Lung (tissue), 12 donors: ENCODE data around the gene GTPBP10. TPM values are rescaled to one million over a fixed set of nuclear protein-coding genes. Genes with fewer than 3 reads are reported as not detected.

Source experiments
- ATAC-seq: fragments of 200-7000 bp; cut with Tn5 transposase; one replicate; pipeline ENCODE4 v1.9.1; 2020; ENCODE audit warnings: moderate number of reproducible peaks; ENCODE audit not compliant: insufficient read depth, low FRiP score
- DNase-seq, 3 donors: peaks; one replicate each; pipeline ENCODE4 v3.0.0-alpha.2; 2013 to 2017
- H3K27ac ChIP-seq, 2 donors: one replicate each; pipeline ENCODE4 v1.5.1; 2013; ENCODE audit warnings: mild to moderate bottlenecking in 2 of 2, moderate library complexity in 2 of 2, control low read depth in 1 of 2, inconsistent platforms in 1 of 2, low read depth in 1 of 2, low read length in 1 of 2
- H3K27me3 ChIP-seq, 3 donors: one replicate each; pipeline ENCODE4 v1.5.1; 2013; ENCODE audit warnings: low read length in 2 of 3; ENCODE audit not compliant: control insufficient read depth in 3 of 3, insufficient read depth in 3 of 3
- H3K36me3 ChIP-seq, 4 donors: one replicate each; pipeline ENCODE4 v1.5.1; 2013; ENCODE audit warnings: low read length in 4 of 4, mild to moderate bottlenecking in 1 of 4, moderate library complexity in 1 of 4; ENCODE audit not compliant: control insufficient read depth in 4 of 4, insufficient read depth in 4 of 4
- H3K4me1 ChIP-seq, 5 donors: one replicate each; pipeline ENCODE4 v1.5.1; 2013; ENCODE audit warnings: low read length in 5 of 5, mild to moderate bottlenecking in 2 of 5, moderate library complexity in 1 of 5; ENCODE audit not compliant: control insufficient read depth in 5 of 5, insufficient read depth in 5 of 5
- H3K4me3 ChIP-seq: one replicate; pipeline ENCODE4 v1.5.1; 2013; ENCODE audit warnings: mild to moderate bottlenecking, control low read depth, moderate library complexity
- H3K9ac ChIP-seq, 2 donors: one replicate each; pipeline ENCODE4 v1.5.1; 2013; ENCODE audit warnings: low read length in 2 of 2, control low read depth in 1 of 2; ENCODE audit not compliant: insufficient read depth in 1 of 2
- H3K9me3 ChIP-seq, 4 donors: one replicate each; pipeline ENCODE4 v1.5.1; 2013; ENCODE audit warnings: low read length in 3 of 4, mild to moderate bottlenecking in 1 of 4, moderate library complexity in 1 of 4; ENCODE audit not compliant: control insufficient read depth in 4 of 4, insufficient read depth in 3 of 4
- CTCF ChIP-seq: IDR thresholded peaks from 2 replicates; pipeline ENCODE4 v1.5.1; 2012; ENCODE audit warnings: mild to moderate bottlenecking; ENCODE audit errors: control extremely low read depth, extremely low read depth
- WGBS, 2 donors: extraction: QIAGEN DNeasy Blood & Tissue Kit; methylation state at CpG; one replicate each; pipeline ENCODE4 v1.1.7; 2013; 5-methylcytosine and 5-hydroxymethylcytosine counted together
- polyA plus RNA-seq, 2 donors: library from polyadenylated mRNA; stranded (reverse); fragments of 200-250 nt; gene quantifications; one replicate each; pipeline ENCODE4 v1.2.1, GENCODE V29; 2013
- total RNA-seq, 2 donors: library from RNA; depleted of rRNA in 1 of 2; stranded (reverse); fragments of >200 nt in 1 of 2; gene quantifications; one replicate each; pipeline ENCODE4 v1.2.1, GENCODE V29; 2014 to 2021
- donor health status: control.
- donor health status: control.
- donor health status: Bipolar disorder and iron deficiency.
- donor health status: healthy.
- donor health status: DM: yes; HTN: yes; CAD: no.

The GTPBP10 gene
- total and polyA plus RNA-seq, 4 donors: 9.2 to 20.9 (median 18.3) TPM

- peak overlapping the region in 1 of 2 donors; percentile 70 for H3K27ac ChIP-seq
- DNase-seq: no peak
These were observed 66.1 kb downstream of the GTPBP10 start for GRCh38 chr7:90412458-90413184.

GRCh38 chr7:90413185-90413528 is 66.6 kb downstream of the GTPBP10 start:
- H3K27me3 ChIP-seq: no peaks in the 10 kb centered on the region
- peaks cover 4 to 25% (median 13%) of the 10 kb centered on the region in 4 donors for H3K36me3 ChIP-seq
- TF ChIP-seq CTCF: no peak
- H3K27ac ChIP-seq: no peak overlapping the region
- no peak for ATAC-seq
- WGBS, 2 donors: 93 to 98% methylated on average over 2 of the region's 2 CpGs
- H3K4me3 ChIP-seq: no peak overlapping the region
- no peaks in the 10 kb centered on the region for H3K9me3 ChIP-seq
- H3K4me1 ChIP-seq: peaks cover 0 to 27% (median 0%) of the 10 kb centered on the region in 5 donors
- H3K9ac ChIP-seq: no peak overlapping the region
- no peak for DNase-seq

More at GRCh38 chr7:90412458-90413184, 66.1 kb downstream of the GTPBP10 start:
- peaks cover 4 to 28% (median 13%) of the 10 kb centered on the region in 4 donors for H3K36me3 ChIP-seq
- WGBS, 2 donors: 92 to 96% methylated on average over 11 of the region's 11 CpGs
- no peaks in the 10 kb centered on the region for H3K27me3 ChIP-seq
- ATAC-seq: no peak
- no peaks in the 10 kb centered on the region for H3K9me3 ChIP-seq
- no peak overlapping the region for H3K4me3 ChIP-seq
- TF ChIP-seq CTCF: no peak
- H3K4me1 ChIP-seq: peaks cover 0 to 28% (median 0%) of the 10 kb centered on the region in 5 donors
- no peak overlapping the region for H3K9ac ChIP-seq

GRCh38 chr7:90421651-90422050 is 75.1 kb downstream of the GTPBP10 start:
- H3K9me3 ChIP-seq: no peaks in the 10 kb centered on the region
- 84 to 91% methylated on average over 6 of the region's 6 CpGs for WGBS, 2 donors

More at GRCh38 chr7:90421651-90422050, 75.1 kb downstream of the GTPBP10 start:
- Histone ChIP-seq H3K9ac (no peak overlapping the region), H3K4me3 (no peak overlapping the region), H3K27me3 (no peaks in the 10 kb centered on the region), H3K4me1 (peaks cover 0 to 11% (median 0%) of the 10 kb centered on the region in 5 donors), H3K27ac (no peak overlapping the region), H3K36me3 (peaks cover 0 to 3% (median 0%) of the 10 kb centered on the region in 4 donors)
- DNase-seq (no peak), ATAC-seq (no peak)
- no peak for TF ChIP-seq CTCF
